Measurements from ENCODE around the gene SPINDOC.

GRCh38 chr11:63873311-63873710 lies 60.1 kb downstream of the SPINDOC start:
- TF ChIP-seq CTCF (IDR thresholded peaks at IDR 0.05) (no peak), EP300 (IDR thresholded peaks at IDR 0.05; ENCODE audit: borderline replicate concordance in 1 of 2, low read depth in 1 of 2, low read length in 1 of 2) (no peak), NFIC (IDR thresholded peaks at IDR 0.05; ENCODE audit: borderline replicate concordance) (no peak), TAF1 (IDR thresholded peaks at IDR 0.05; ENCODE audit: borderline replicate concordance, low read depth, low read length) (no peak), MXI1 (IDR thresholded peaks at IDR 0.05; ENCODE audit: low read depth, low read length) (no peak), POLR2AphosphoS5 (IDR thresholded peaks at IDR 0.05; ENCODE audit: low read depth, low read length) (no peak)
